HepG2 (cell line): ENCODE results near the gene NRDE2. TPM values are rescaled to one million over a fixed set of nuclear protein-coding genes. Genes with fewer than 3 reads are reported as not detected.

Source experiments
- ATAC-seq: fragments of 200-7000 bp; cut with Tn5 transposase; 3 replicates; pipeline ENCODE4 v1.9.1; 2020; ENCODE audit warnings: mild to moderate bottlenecking, moderate library complexity
- BruUV-seq: library from RNA; stranded (reverse); fragments of 400-500 nt; replicated peaks from 2 replicates; lab custom pipeline; 2021; lab: Mats Ljungman, UMichigan
- CTCF ChIA-PET: fragments of 300-600 bp; formaldehyde crosslinking; extraction: SDS; loops from one replicate; lab custom pipeline; 2021; ENCODE audit warnings: low total read pairs, inconsistent platforms, low intra/inter-chr PET ratio; lab: Yijun Ruan, JAX
- POLR2A ChIA-PET: fragments of 350-600 bp; sonication (Branson Sonifier 250); formaldehyde crosslinking; loops from one replicate; lab custom pipeline; 2020; ENCODE audit warnings: antibody characterized with exemption, inconsistent platforms; lab: Yijun Ruan, JAX
- DNase-seq: peaks from one replicate; pipeline ENCODE4 v3.0.0-alpha.2; 2015; ENCODE audit warnings: low spot score
- FAIRE-seq: peaks from 3 replicates; lab custom pipeline; 2011; peaks lifted over from hg19 to GRCh38; lab: Jason Lieb, UNC
- H2AFZ ChIP-seq: one replicate; pipeline ENCODE4 v1.6.1; 2011; ENCODE audit warnings: low read length, inconsistent platforms
- H3K27ac ChIP-seq: fragments of 300-600 bp; 3 replicates; pipeline ENCODE4 v1.8.0; 2011; ENCODE audit warnings: mixed run types, mild to moderate bottlenecking, mixed read lengths, low read length, inconsistent platforms; ENCODE audit not compliant: insufficient read depth; ENCODE audit errors: extremely low read length
- H3K27me3 ChIP-seq, 2 experiments: fragments of 200-600 bp in 1 of 2; 2 replicates in 1 of 2; 3 replicates in 1 of 2; pipeline versions ENCODE4 v1.6.0 to v1.8.0; 2011; ENCODE audit warnings: low read length in 2 of 2, mild to moderate bottlenecking in 2 of 2, moderate library complexity in 2 of 2, inconsistent platforms in 1 of 2; ENCODE audit not compliant: insufficient read depth in 2 of 2, control insufficient read depth in 1 of 2
- H3K36me3 ChIP-seq, 2 experiments: fragments of 200-600 bp in 1 of 2; replicated peaks in 1 of 2; 2 replicates in 1 of 2; 3 replicates in 1 of 2; pipeline versions ENCODE4 v1.5.1 to v1.8.0; 2011; ENCODE audit warnings: low read length in 2 of 2, inconsistent platforms in 1 of 2; ENCODE audit not compliant: insufficient read depth in 2 of 2, control insufficient read depth in 1 of 2
- H3K4me1 ChIP-seq: 2 replicates; pipeline ENCODE4 v1.5.1; 2012; ENCODE audit warnings: low read length, inconsistent platforms; ENCODE audit not compliant: insufficient read depth
- H3K4me2 ChIP-seq: 2 replicates; pipeline ENCODE4 v1.6.0; 2011; ENCODE audit warnings: low read depth, low read length, inconsistent platforms
- H3K4me3 ChIP-seq, 3 experiments: fragments of 200-600 bp in 1 of 3; sonication (generic), shearing (Covaris generic) in 1 of 3; replicated peaks in 1 of 3; 2 replicates each; pipeline ENCODE4 v1.5.1; 2011 to 2016; ENCODE audit warnings: low read length in 3 of 3, inconsistent platforms in 2 of 3, low read depth in 2 of 3, mild to moderate bottlenecking in 2 of 3, control low read depth in 1 of 3, mixed read lengths in 1 of 3; ENCODE audit not compliant: insufficient read depth in 1 of 3
- H3K79me2 ChIP-seq: one replicate; pipeline ENCODE4 v1.6.1; 2011; ENCODE audit warnings: low read length, inconsistent platforms; ENCODE audit not compliant: insufficient read depth
- H3K9ac ChIP-seq: 2 replicates; pipeline ENCODE4 v1.6.0; 2011; ENCODE audit warnings: mild to moderate bottlenecking, low read depth, low read length, inconsistent platforms; ENCODE audit not compliant: insufficient read depth
- H3K9me3 ChIP-seq: 2 replicates; pipeline ENCODE4 v1.5.1; 2012; ENCODE audit warnings: mild to moderate bottlenecking, low read length
- H4K20me1 ChIP-seq: 2 replicates; pipeline ENCODE4 v1.6.0; 2011; ENCODE audit warnings: inconsistent platforms, mild to moderate bottlenecking, low read length, moderate library complexity; ENCODE audit not compliant: insufficient read depth
- CEBPZ ChIP-seq: IDR thresholded peaks from 2 replicates; pipeline ENCODE4 v1.6.1; 2012; ENCODE audit warnings: low read length, improper control_type of control experiment
- E2F1 ChIP-seq: sonication (generic); formaldehyde crosslinking; IDR thresholded peaks from 2 replicates; pipeline ENCODE4 v1.5.0; 2020; ENCODE audit warnings: missing genetic modification reagents
- EHMT2 ChIP-seq: fragments of 200-600 bp; sonication (generic); IDR thresholded peaks from 2 replicates; pipeline ENCODE4 v1.7.0; 2017; ENCODE audit warnings: antibody characterized with exemption, low read depth, low read length, borderline replicate concordance
- IRX3 ChIP-seq: sonication (generic); formaldehyde crosslinking; IDR thresholded peaks from 2 replicates; pipeline ENCODE4 v1.8.1; 2023; ENCODE audit warnings: mild to moderate bottlenecking, low read depth, missing genetic modification reagents, borderline replicate concordance
- NR2F6 ChIP-seq, 2 experiments: IDR thresholded peaks; 2 replicates each; pipeline ENCODE4 v1.6.1; 2016; ENCODE audit warnings: antibody characterized with exemption in 1 of 2, mild to moderate bottlenecking in 1 of 2
- RELA ChIP-seq: sonication (generic); formaldehyde crosslinking; IDR thresholded peaks from 2 replicates; pipeline ENCODE4 v1.4.0; 2020; ENCODE audit warnings: missing genetic modification reagents
- TEF ChIP-seq: sonication (generic); formaldehyde crosslinking; IDR thresholded peaks from 2 replicates; pipeline ENCODE4 v1.5.0; 2020; ENCODE audit warnings: missing genetic modification reagents
- ZBTB26 ChIP-seq: IDR thresholded peaks from 2 replicates; pipeline ENCODE4 v1.6.1; 2016; ENCODE audit warnings: missing compliant biosample characterization, missing genetic modification reagents, borderline replicate concordance
- ZKSCAN8 ChIP-seq: IDR thresholded peaks from 2 replicates; pipeline ENCODE4 v1.6.1; 2016; ENCODE audit warnings: borderline replicate concordance, missing genetic modification reagents, missing compliant biosample characterization
- ZNF253 ChIP-seq: sonication (generic); formaldehyde crosslinking; IDR thresholded peaks from 2 replicates; pipeline ENCODE4 v1.8.0; 2022; ENCODE audit warnings: mild to moderate bottlenecking, missing genetic modification reagents, borderline replicate concordance
- ZNF382 ChIP-seq: sonication (generic); formaldehyde crosslinking; IDR thresholded peaks from 2 replicates; pipeline ENCODE4 v1.5.0; 2020; ENCODE audit warnings: missing genetic modification reagents, mild to moderate bottlenecking, borderline replicate concordance
- ZNF576 ChIP-seq: sonication (generic); formaldehyde crosslinking; IDR thresholded peaks from 2 replicates; pipeline ENCODE4 v1.4.0; 2020; ENCODE audit warnings: mild to moderate bottlenecking, missing genetic modification reagents
- ZNF652 ChIP-seq: IDR thresholded peaks from 2 replicates; pipeline ENCODE4 v1.6.1; 2016; ENCODE audit warnings: low read depth, borderline replicate concordance
- in situ Hi-C: cut with HindIII; loops from 2 replicates; pipeline ENCODE4 v1.10.0; 2017; ENCODE audit warnings: low pct_unique_long_range_greater_than_20kb; ENCODE audit not compliant: extremely low pct_ligation_motif_present
- intact Hi-C: fragments of 100-400 bp; cut with micrococcal nuclease; formaldehyde crosslinking; loops from one replicate; pipeline ENCODE4 v1.10.0; 2022; ENCODE audit not compliant: unreplicated experiment
- polyA plus RNA-seq, 8 experiments: library from polyadenylated mRNA; depleted of rRNA in 3 of 8; stranded (reverse) in 7 of 8; unstranded in 1 of 8; fragments of >200 nt; fragmentation: Illumina TruSeq in 4 of 8; extraction: Trizol in 4 of 8; gene quantifications; 2 replicates each; pipeline versions ENCODE4 v1.2.1 to v1.2.3, GENCODE V29; 2011 to 2016; ENCODE audit warnings: low read depth in 4 of 8, missing spikeins in 1 of 8, mixed read lengths in 1 of 8; ENCODE audit not compliant: insufficient read depth in 1 of 8
- total RNA-seq, 5 experiments: library from RNA; depleted of rRNA; stranded (reverse); fragments of >200 nt; fragmentation: Illumina TruSeq; extraction: Trizol; gene quantifications; 2 replicates each; pipeline ENCODE4 v1.2.3, GENCODE V29; 2016; ENCODE audit warnings: low read depth in 1 of 5

NRDE2 gene
- total and polyA plus RNA-seq, 2 of the 13 experiments (the other 11 are each of a cell fraction or from before 2014, with no cell fraction given), result 5.6 to 12.5 TPM

- no TSS peak for BruUV-seq
- H3K9ac ChIP-seq, result no peak overlapping the region
- no peaks in the 10 kb centered on the region for H3K9me3 ChIP-seq
- ATAC-seq (no peak), DNase-seq (no peak), FAIRE-seq (no peak)
- H3K27ac ChIP-seq, result no peak overlapping the region
- no peak overlapping the region for H2AFZ ChIP-seq
- H3K4me3 ChIP-seq, result no peak overlapping the region
- CTCF ChIA-PET, result no interaction called here
- TF ChIP-seq IRX3 (CRISPR knock-in tag), result no peak
- no peak for TF ChIP-seq ZNF382 (CRISPR knock-in tag)
- TF ChIP-seq ZNF253 (CRISPR knock-in tag), result no peak
- no peak for TF ChIP-seq RELA (CRISPR knock-in tag)
- no peak for TF ChIP-seq EHMT2
- no peak for TF ChIP-seq ZNF652
- TF ChIP-seq NR2F6 (IDR thresholded peaks at IDR 0.05), result no peak
- TF ChIP-seq NR2F6 (CRISPR knock-in tag; IDR thresholded peaks at IDR 0.05), result no peak
- no peak for TF ChIP-seq ZBTB26
- TF ChIP-seq E2F1 (CRISPR knock-in tag), result no peak
- TF ChIP-seq TEF (CRISPR knock-in tag), result no peak
- TF ChIP-seq ZKSCAN8 (CRISPR knock-in tag), result no peak
- TF ChIP-seq CEBPZ, result no peak
- no peak for TF ChIP-seq ZNF576 (CRISPR knock-in tag)
- intact Hi-C loops, result no loop called here
- no peaks in the 10 kb centered on the region for H4K20me1 ChIP-seq
- H3K36me3 ChIP-seq, result peaks cover 7 to 38% of the 10 kb centered on the region in 2 experiments; a peak in 4 of 5 replicates
- no peaks in the 10 kb centered on the region for H3K79me2 ChIP-seq
- no peaks in the 10 kb centered on the region for H3K27me3 ChIP-seq
- H3K4me2 ChIP-seq, result no peak overlapping the region
- no peaks in the 10 kb centered on the region for H3K4me1 ChIP-seq
- POLR2A ChIA-PET, result no interaction called here
- in situ Hi-C loops, result no loop called here
These were observed 50.0 kb downstream of the NRDE2 start for GRCh38 chr14:90281756-90282155.
